ENCODE data around the gene ZNF664. TPM values are rescaled to one million over a fixed set of nuclear protein-coding genes. Genes with fewer than 3 reads are reported as not detected.
A peak's percentile ranks its signal among the peaks of the same experiment; 100 is the strongest.

ZNF664 gene
- total and polyA plus RNA-seq, 9 of the 15 experiments (the other 6 are each of a cell fraction or from before 2014, with no cell fraction given): 3.3 to 101 (median 63.6) TPM

GRCh38 chr12:124053851-124054250 is 80.8 kb downstream of the ZNF664 start (continued):
- TF ChIP-seq ZBTB49 (CRISPR knock-in tag; IDR thresholded peaks at IDR 0.05; ENCODE audit: borderline replicate concordance): no peak
- no peak for TF ChIP-seq ZNF444 (CRISPR knock-in tag; IDR thresholded peaks at IDR 0.05)
- TF ChIP-seq SIN3A (IDR thresholded peaks at IDR 0.05; ENCODE audit: borderline replicate concordance in 2 of 2, control insufficient read depth in 1 of 2, low read depth in 2 of 2, low read length in 2 of 2): no peak
- no peak for TF ChIP-seq TCF3 (CRISPR knock-in tag; IDR thresholded peaks at IDR 0.05)
- no peak for TF ChIP-seq ZEB2 (IDR thresholded peaks at IDR 0.05)
- peak; percentile 74 to 83 for TF ChIP-seq RAD21 (CRISPR knock-in tag; conservative IDR thresholded peaks at IDR 0.05 in 1 of 2, IDR thresholded peaks at IDR 0.05 in 1 of 2)
- no peak for TF ChIP-seq CBFA2T3 (IDR thresholded peaks at IDR 0.05)
- no peak for TF ChIP-seq NFRKB (IDR thresholded peaks at IDR 0.05; ENCODE audit: low read depth)
- TF ChIP-seq UBTF (IDR thresholded peaks at IDR 0.05; ENCODE audit: borderline replicate concordance in 1 of 2, low read depth in 2 of 2, low read length in 2 of 2): no peak
- TF ChIP-seq BCLAF1 (IDR thresholded peaks at IDR 0.05; ENCODE audit: borderline replicate concordance in 1 of 2, control insufficient read depth in 1 of 2, low read depth in 2 of 2, low read length in 1 of 2): no peak
- TF ChIP-seq ILF3 (IDR thresholded peaks at IDR 0.05; ENCODE audit: borderline replicate concordance): no peak
- TF ChIP-seq ARID2 (IDR thresholded peaks at IDR 0.05): peak; percentile 66
- no peak for TF ChIP-seq HNRNPH1 (optimal IDR thresholded peaks at IDR 0.05; ENCODE audit: low read depth, low read length)
- TF ChIP-seq ZNF740 (CRISPR knock-in tag; IDR thresholded peaks at IDR 0.05): no peak
- 0 out of 4 replicates have a peak, but pooled peaks of 1 of the 2 experiments have one; percentile 19 for TF ChIP-seq ZNF740 (tag; IDR thresholded peaks at IDR 0.05)
